GM21447 (cell line): ENCODE measurements around the gene DCAF12.

ENCODE experiments used
- ATAC-seq: cut with Tn5 transposase; IDR thresholded peaks from one replicate; pipeline ENCODE4 v1.9.1; 2021; ENCODE audit not compliant: unreplicated experiment

The DCAF12 gene

GRCh38 chr9:34127035-34127948, 794 bp upstream of the DCAF12 start:
- no peak for ATAC-seq

- no peak for ATAC-seq
Measured at GRCh38 chr9:34125681-34126206, 754 bp downstream of the DCAF12 start.

GRCh38 chr9:34124926-34125325, 1.6 kb downstream of the DCAF12 start:
- no peak for ATAC-seq

GRCh38 chr9:34124099-34124498, 2.4 kb downstream of the DCAF12 start:
- ATAC-seq = no peak

- peak; percentile 51 for ATAC-seq
Measured at GRCh38 chr9:34123682-34124081, 2.8 kb downstream of the DCAF12 start.

GRCh38 chr9:34121996-34122395, 4.5 kb downstream of the DCAF12 start:
- ATAC-seq = no peak

- ATAC-seq = no peak
Measured at GRCh38 chr9:34119713-34120112, 6.8 kb downstream of the DCAF12 start.

GRCh38 chr9:34114436-34114835, 12.1 kb downstream of the DCAF12 start:
- no peak for ATAC-seq

GRCh38 chr9:34106110-34106509, 20.4 kb downstream of the DCAF12 start:
- ATAC-seq = no peak

- no peak for ATAC-seq
Measured at GRCh38 chr9:34102796-34103195, 23.7 kb downstream of the DCAF12 start.

- ATAC-seq = peak; percentile 46
Measured at GRCh38 chr9:34098307-34098706, 28.2 kb downstream of the DCAF12 start.

- ATAC-seq = peak; percentile 62
Measured at GRCh38 chr9:34097865-34098264, 28.6 kb downstream of the DCAF12 start.

GRCh38 chr9:34096751-34097150, 29.7 kb downstream of the DCAF12 start:
- ATAC-seq = no peak

GRCh38 chr9:34093578-34093977, 32.9 kb downstream of the DCAF12 start:
- no peak for ATAC-seq

- ATAC-seq = no peak
Measured at GRCh38 chr9:34089311-34089710, 37.2 kb downstream of the DCAF12 start.

- no peak for ATAC-seq
Measured at GRCh38 chr9:34087370-34087769, 39.1 kb downstream of the DCAF12 start.

- no peak for ATAC-seq
Measured at GRCh38 chr9:34086864-34087263, 39.6 kb downstream of the DCAF12 start.

- no peak for ATAC-seq
Measured at GRCh38 chr9:34085581-34086500, 40.7 kb downstream of the DCAF12 start.

- no peak for ATAC-seq
Measured at GRCh38 chr9:34084562-34084961, 41.9 kb downstream of the DCAF12 start.

- no peak for ATAC-seq
Measured at GRCh38 chr9:34079181-34079580, 47.3 kb downstream of the DCAF12 start.

GRCh38 chr9:34072868-34073590, 53.5 kb downstream of the DCAF12 start:
- ATAC-seq = no peak
